Measurements from ENCODE around the gene CRIP1.

Gene CRIP1

DNA sequence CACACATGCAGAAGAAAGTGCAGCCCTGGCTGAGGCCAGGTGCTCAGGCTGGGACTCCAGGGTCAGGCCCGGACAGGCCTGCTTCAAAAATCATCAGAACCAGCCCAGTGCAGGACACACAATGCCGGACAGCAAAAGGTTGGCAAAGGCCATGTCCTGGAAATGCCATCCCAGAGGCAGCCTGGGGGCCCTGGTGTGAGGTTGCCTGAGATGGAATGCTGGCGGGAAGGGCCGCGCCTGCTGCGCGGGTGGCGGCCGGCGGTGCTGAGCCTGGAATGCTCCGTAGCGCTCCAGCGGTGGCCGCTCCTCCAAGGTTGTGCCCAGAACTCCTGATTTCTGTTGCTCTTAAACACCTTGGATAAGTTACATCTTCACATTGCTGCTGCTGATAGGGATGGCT, 33.7 kb upstream of the CRIP1 start:
- Histone ChIP-seq H3K4me1 (ENCODE audit: control insufficient read depth, insufficient read depth, low read length, poor library complexity, severe bottlenecking) (no peaks in the 10 kb centered on the region), H3K9me3 (ENCODE audit: control insufficient read depth, low read length) (no peaks in the 10 kb centered on the region), H3K36me3 (ENCODE audit: control insufficient read depth, insufficient read depth, low read length) (peaks cover 77% of the 10 kb centered on the region), H3K4me3 (ENCODE audit: extremely low read depth, insufficient read depth, low read length, poor library complexity, severe bottlenecking) (no peak overlapping the region), H3K27ac (ENCODE audit: low read depth, low read length, severe bottlenecking) (no peak overlapping the region)
- WGBS, 2 experiments (ENCODE audit: insufficient coverage in 2 of 2): 90 to 91% methylated on average over 14 of the region's 14 CpGs

DNA sequence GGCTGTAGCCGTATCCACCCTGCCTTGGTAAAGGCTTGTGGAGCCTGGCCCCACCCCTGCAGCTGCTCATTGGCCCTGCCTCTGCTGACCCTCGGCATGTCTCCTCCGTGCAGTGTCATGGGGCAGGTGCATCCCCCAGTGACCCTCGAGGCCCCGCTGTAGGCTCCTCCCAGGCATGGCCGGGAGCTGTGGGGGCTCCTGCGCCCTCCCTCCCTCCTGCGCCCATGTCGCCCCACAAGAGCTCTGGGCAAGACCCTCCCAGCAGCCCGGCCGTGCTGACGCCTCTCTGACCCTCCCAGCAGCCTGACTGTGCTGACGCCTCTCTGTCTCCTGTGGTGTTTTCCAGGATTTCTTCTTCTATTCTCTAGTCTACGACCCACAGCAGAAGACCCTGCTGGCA, 32.8 kb upstream of the CRIP1 start:
- H3K36me3 ChIP-seq (ENCODE audit: control insufficient read depth, insufficient read depth, low read length): peaks cover 81% of the 10 kb centered on the region
- no peak overlapping the region for H3K4me3 ChIP-seq (ENCODE audit: extremely low read depth, insufficient read depth, low read length, poor library complexity, severe bottlenecking)
- no peak overlapping the region for H3K27ac ChIP-seq (ENCODE audit: low read depth, low read length, severe bottlenecking)
- no peaks in the 10 kb centered on the region for H3K4me1 ChIP-seq (ENCODE audit: control insufficient read depth, insufficient read depth, low read length, poor library complexity, severe bottlenecking)
- H3K9me3 ChIP-seq (ENCODE audit: control insufficient read depth, low read length): no peaks in the 10 kb centered on the region
- WGBS, 2 experiments (ENCODE audit: insufficient coverage in 2 of 2): 94 to 96% methylated on average over 12 to 14 of the region's 14 CpGs

DNA sequence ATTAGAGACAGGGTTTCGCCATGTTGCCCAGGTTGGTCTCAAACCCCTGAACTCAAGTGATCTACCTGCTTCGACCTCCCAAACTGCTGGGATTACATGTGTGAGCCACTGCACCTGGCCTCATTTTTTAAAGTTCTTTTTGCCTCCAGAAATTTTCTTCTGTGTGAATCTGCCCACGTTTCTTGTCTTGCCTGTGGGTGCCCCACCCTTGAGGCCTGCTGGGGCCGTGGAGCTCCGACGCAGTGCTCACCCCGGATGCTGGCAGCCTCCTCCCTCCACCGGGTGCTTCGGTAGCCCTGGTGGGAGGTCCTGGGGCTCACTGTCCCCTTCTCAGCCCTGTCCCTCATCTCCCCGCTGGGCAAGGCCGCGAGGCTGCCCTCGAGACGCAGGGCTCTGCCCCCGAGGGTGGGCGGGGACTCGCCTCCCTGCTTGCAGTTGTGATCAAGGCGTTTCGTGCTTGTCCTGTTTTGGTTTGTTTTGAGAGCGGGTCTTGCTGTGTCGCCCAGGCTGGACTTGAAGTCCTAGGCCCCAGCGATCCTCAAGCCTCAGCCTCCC, 31.5 kb upstream of the CRIP1 start:
- H3K27ac ChIP-seq (ENCODE audit: low read depth, low read length, severe bottlenecking): no peak overlapping the region
- no peak overlapping the region for H3K4me3 ChIP-seq (ENCODE audit: extremely low read depth, insufficient read depth, low read length, poor library complexity, severe bottlenecking)
- no peaks in the 10 kb centered on the region for H3K9me3 ChIP-seq (ENCODE audit: control insufficient read depth, low read length)
- H3K4me1 ChIP-seq (ENCODE audit: control insufficient read depth, insufficient read depth, low read length, poor library complexity, severe bottlenecking): no peaks in the 10 kb centered on the region
- WGBS, 2 experiments (ENCODE audit: insufficient coverage in 2 of 2): 97% methylated on average over 20 to 22 of the region's 22 CpGs
- H3K36me3 ChIP-seq (ENCODE audit: control insufficient read depth, insufficient read depth, low read length): peaks cover 71% of the 10 kb centered on the region

DNA sequence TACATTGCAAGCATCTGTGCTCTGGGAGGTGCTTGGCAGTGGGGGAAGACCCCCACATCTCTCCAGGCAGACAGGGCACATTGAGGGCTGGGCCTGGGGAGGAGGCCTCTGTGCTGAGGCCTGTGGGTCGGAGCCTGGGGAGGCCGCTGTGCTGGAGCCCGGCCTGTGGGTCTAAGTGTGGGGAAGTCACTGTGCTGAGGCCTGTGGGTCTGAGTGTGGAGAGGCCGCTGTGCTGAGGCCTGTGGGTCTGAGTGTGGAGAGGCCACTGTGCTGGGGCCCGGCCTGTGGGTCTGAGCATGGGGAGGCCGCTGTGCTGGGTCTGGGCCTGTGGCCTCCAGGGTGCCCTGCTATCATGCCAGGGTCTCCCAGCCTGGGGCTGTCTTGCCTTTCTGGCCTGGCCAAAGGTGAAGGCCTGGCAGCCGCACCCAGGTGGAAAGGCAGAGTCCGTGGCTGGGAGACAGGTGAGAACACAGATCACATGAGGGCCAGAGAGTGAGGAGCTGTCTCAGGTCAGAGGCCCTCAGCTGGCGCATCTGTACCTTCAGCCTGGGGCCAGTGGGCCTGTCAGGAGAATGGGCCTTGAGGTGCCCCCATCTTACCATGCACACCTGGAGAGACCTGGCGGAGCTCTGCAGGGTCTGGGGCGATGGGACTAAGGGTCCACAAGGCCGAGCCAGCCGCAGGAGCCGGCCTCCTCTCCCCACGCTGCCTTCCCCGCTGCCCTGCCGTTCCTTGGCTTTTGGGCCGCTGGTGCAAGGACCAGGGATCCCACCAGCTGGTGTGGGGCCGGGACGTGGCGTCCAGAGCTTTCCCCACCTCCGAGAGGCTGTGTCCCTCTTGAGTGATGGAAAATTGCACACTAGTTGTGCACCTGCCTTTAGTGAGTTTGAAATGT, 30.7 kb upstream of the CRIP1 start:
- Histone ChIP-seq H3K36me3 (ENCODE audit: control insufficient read depth, insufficient read depth, low read length) (peaks cover 71% of the 10 kb centered on the region), H3K9me3 (ENCODE audit: control insufficient read depth, low read length) (no peaks in the 10 kb centered on the region), H3K27ac (ENCODE audit: low read depth, low read length, severe bottlenecking) (no peak overlapping the region), H3K4me1 (ENCODE audit: control insufficient read depth, insufficient read depth, low read length, poor library complexity, severe bottlenecking) (no peaks in the 10 kb centered on the region), H3K4me3 (ENCODE audit: extremely low read depth, insufficient read depth, low read length, poor library complexity, severe bottlenecking) (no peak overlapping the region)
- WGBS, 2 experiments (ENCODE audit: insufficient coverage in 2 of 2): 90 to 92% methylated on average over 20 to 22 of the region's 22 CpGs

DNA sequence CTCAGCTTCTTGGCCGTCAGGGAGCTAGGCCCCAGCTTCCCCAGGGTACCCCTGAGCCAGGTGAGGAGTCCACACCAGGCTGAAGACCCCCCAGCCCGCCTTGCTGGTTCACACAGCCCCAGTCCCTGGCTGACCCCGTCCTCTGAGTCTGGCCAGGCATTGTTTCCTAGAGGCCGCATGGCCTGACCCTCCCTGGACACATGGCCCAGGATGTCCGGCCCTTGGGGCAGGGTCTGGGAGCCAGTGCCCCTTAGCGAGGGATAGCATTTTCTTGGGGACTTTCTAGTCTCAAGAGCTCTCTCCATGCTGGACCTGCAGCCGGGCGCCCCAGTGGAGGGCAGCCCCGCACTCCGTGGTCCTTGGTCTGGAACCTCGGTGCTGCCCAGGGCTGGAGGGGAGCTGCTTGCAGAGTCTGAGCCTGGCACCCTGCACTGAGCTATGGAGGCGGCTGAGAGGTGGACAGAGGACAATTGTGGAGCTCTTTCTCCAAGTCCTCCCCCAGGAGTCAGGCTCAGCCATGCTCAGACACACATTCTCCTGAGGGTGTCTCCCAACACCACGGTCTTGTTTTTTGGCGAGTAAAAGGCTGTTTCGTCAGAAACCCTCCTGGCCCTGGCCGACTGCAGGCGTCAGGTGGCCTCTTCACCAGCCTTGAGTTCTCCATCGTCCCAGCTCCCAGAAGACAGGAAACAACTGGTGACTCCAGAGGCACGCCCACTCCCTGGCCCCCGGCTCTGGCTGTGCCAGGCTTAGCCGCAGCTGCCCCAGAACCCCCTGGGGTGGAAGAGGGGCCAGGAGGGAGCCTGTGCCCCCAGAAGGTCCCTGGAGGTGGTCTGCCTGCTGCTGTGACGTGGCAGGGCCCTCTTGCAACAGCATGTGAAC, 29.7 kb upstream of the CRIP1 start:
- no peak overlapping the region for H3K4me3 ChIP-seq (ENCODE audit: extremely low read depth, insufficient read depth, low read length, poor library complexity, severe bottlenecking)
- no peaks in the 10 kb centered on the region for H3K4me1 ChIP-seq (ENCODE audit: control insufficient read depth, insufficient read depth, low read length, poor library complexity, severe bottlenecking)
- WGBS, 2 experiments (ENCODE audit: insufficient coverage in 2 of 2): 95 to 97% methylated on average over 22 of the region's 22 CpGs
- H3K27ac ChIP-seq (ENCODE audit: low read depth, low read length, severe bottlenecking): no peak overlapping the region
- peaks cover 71% of the 10 kb centered on the region for H3K36me3 ChIP-seq (ENCODE audit: control insufficient read depth, insufficient read depth, low read length)
- no peaks in the 10 kb centered on the region for H3K9me3 ChIP-seq (ENCODE audit: control insufficient read depth, low read length)

DNA sequence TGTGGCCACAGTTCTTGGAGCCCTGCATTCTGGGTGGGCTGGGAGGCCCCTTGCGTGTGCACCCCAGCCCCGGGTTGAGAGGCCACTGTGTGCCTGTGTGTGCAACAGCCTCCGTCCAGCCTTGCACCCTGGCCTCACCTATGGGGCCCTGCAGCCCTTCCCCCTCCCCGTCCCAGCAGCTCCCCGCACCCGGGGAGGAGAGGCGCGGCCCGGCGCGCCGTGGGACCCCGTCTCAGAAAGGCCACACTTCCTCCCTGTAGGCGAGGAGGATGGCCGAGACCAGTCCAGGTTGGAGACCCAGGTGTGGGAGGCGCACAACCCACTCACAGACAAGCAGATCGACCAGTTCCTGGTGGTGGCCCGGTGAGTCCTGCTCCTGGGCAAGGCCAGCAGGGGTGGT, 28.7 kb upstream of the CRIP1 start:
- no peaks in the 10 kb centered on the region for H3K4me1 ChIP-seq (ENCODE audit: control insufficient read depth, insufficient read depth, low read length, poor library complexity, severe bottlenecking)
- no peak overlapping the region for H3K4me3 ChIP-seq (ENCODE audit: extremely low read depth, insufficient read depth, low read length, poor library complexity, severe bottlenecking)
- WGBS, 2 experiments (ENCODE audit: insufficient coverage in 2 of 2): 89 to 92% methylated on average over 11 to 18 of the region's 18 CpGs
- no peak overlapping the region for H3K27ac ChIP-seq (ENCODE audit: low read depth, low read length, severe bottlenecking)
- H3K9me3 ChIP-seq (ENCODE audit: control insufficient read depth, low read length): no peaks in the 10 kb centered on the region
- H3K36me3 ChIP-seq (ENCODE audit: control insufficient read depth, insufficient read depth, low read length): peaks cover 71% of the 10 kb centered on the region

DNA sequence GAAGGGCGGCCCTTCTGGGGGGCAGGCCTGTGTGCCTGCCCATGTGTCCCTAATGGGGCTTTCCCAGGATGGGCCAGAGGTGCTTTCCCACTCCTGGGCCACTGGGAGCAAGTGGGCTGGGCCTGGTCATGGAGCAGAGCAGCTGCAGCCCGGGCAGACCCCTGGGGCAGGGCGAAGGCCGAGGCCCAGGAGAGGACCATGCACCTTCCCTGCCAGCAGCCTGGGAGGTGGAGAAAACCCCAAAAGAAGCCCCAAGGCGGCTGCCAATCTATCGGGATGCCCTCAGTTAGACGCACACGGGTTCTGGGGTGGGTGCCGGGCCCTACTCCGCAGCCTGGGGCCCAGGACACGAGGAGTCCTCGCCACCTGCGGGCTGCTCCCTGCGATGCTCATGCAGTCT, 28.1 kb upstream of the CRIP1 start:
- Histone ChIP-seq H3K4me1 (ENCODE audit: control insufficient read depth, insufficient read depth, low read length, poor library complexity, severe bottlenecking) (no peaks in the 10 kb centered on the region), H3K9me3 (ENCODE audit: control insufficient read depth, low read length) (no peaks in the 10 kb centered on the region), H3K4me3 (ENCODE audit: extremely low read depth, insufficient read depth, low read length, poor library complexity, severe bottlenecking) (no peak overlapping the region), H3K27ac (ENCODE audit: low read depth, low read length, severe bottlenecking) (no peak overlapping the region), H3K36me3 (ENCODE audit: control insufficient read depth, insufficient read depth, low read length) (peaks cover 74% of the 10 kb centered on the region)
- WGBS, 2 experiments (ENCODE audit: insufficient coverage in 2 of 2): 90% methylated on average over 14 of the region's 14 CpGs

DNA sequence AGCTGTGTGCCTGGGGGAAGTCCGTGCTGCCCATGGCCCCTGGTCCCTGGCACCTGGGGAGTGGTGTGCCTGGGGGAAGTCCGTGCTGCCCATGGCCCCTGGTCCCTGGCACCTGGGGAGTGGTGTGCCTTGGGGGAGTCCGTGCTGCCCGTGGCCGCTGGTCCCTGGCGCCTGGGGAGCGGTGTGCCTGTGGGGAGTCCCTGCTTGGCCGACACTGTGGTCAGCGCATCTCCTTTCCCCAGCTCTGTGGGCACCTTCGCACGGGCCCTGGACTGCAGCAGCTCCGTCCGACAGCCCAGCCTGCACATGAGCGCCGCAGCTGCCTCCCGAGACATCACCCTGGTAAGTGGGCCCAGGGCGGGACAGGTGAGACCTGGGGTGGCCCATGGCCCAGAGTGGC, 26.6 kb upstream of the CRIP1 start:
- Histone ChIP-seq H3K36me3 (ENCODE audit: control insufficient read depth, insufficient read depth, low read length) (peaks cover 73% of the 10 kb centered on the region), H3K27ac (ENCODE audit: low read depth, low read length, severe bottlenecking) (no peak overlapping the region), H3K4me3 (ENCODE audit: extremely low read depth, insufficient read depth, low read length, poor library complexity, severe bottlenecking) (no peak overlapping the region), H3K4me1 (ENCODE audit: control insufficient read depth, insufficient read depth, low read length, poor library complexity, severe bottlenecking) (peaks cover 2% of the 10 kb centered on the region), H3K9me3 (ENCODE audit: control insufficient read depth, low read length) (no peaks in the 10 kb centered on the region)
- 95 to 96% methylated on average over 14 to 17 of the region's 17 CpGs for WGBS, 2 experiments (ENCODE audit: insufficient coverage in 2 of 2)

DNA sequence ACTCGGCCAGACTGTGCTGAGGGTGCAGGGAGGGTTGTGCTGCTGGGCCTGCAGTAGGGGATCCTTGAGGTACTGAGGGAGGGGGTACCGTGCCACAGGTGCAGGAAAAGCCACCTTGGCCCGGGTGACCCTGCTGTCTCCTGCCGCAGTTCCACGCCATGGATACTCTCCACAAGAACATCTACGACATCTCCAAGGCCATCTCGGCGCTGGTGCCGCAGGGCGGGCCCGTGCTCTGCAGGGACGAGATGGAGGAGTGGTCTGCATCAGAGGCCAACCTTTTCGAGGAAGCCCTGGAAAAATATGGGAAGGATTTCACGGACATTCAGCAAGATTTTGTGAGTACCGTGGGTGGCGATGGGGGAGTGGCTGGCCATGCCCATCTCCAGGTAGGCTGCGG, 26.1 kb upstream of the CRIP1 start:
- Histone ChIP-seq H3K36me3 (ENCODE audit: control insufficient read depth, insufficient read depth, low read length) (peaks cover 74% of the 10 kb centered on the region), H3K4me3 (ENCODE audit: extremely low read depth, insufficient read depth, low read length, poor library complexity, severe bottlenecking) (no peak overlapping the region), H3K9me3 (ENCODE audit: control insufficient read depth, low read length) (no peaks in the 10 kb centered on the region), H3K4me1 (ENCODE audit: control insufficient read depth, insufficient read depth, low read length, poor library complexity, severe bottlenecking) (peaks cover 6% of the 10 kb centered on the region), H3K27ac (ENCODE audit: low read depth, low read length, severe bottlenecking) (no peak overlapping the region)
- 98% methylated on average over 11 to 17 of the region's 17 CpGs for WGBS, 2 experiments (ENCODE audit: insufficient coverage in 2 of 2)

DNA sequence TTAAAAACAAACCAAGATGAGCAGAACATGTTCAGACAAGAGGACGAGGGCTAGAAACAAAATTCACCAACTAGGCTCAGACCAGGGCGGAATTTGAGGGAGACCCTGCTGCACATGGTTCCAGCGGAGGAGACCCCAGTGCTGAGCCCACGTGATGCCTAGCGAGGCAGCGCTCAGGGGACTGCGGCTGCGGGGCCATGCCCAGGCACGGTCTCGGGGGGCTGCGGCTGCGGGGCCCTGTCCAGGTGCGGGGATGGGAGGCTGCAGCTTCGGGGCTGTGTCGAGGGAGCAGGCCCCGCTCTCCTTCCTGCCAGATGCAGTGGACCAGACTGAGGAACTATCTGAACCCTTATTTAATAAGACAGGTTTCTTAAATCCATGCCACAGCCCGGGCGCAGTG, 24.8 kb upstream of the CRIP1 start:
- Histone ChIP-seq H3K36me3 (ENCODE audit: control insufficient read depth, insufficient read depth, low read length) (peaks cover 68% of the 10 kb centered on the region), H3K4me3 (ENCODE audit: extremely low read depth, insufficient read depth, low read length, poor library complexity, severe bottlenecking) (no peak overlapping the region), H3K27ac (ENCODE audit: low read depth, low read length, severe bottlenecking) (no peak overlapping the region), H3K4me1 (ENCODE audit: control insufficient read depth, insufficient read depth, low read length, poor library complexity, severe bottlenecking) (peaks cover 14% of the 10 kb centered on the region), H3K9me3 (ENCODE audit: control insufficient read depth, low read length) (no peaks in the 10 kb centered on the region)
- WGBS, 2 experiments (ENCODE audit: insufficient coverage in 2 of 2): 96 to 97% methylated on average over 16 to 18 of the region's 18 CpGs

Data from mesodermal cell (in vitro differentiated cells).